Fibroblast of pulmonary artery (primary cell): ENCODE measurements around the gene CHCHD3.

ENCODE experiments used
- DNase-seq: peaks from one replicate; pipeline ENCODE4 v3.0.0-alpha.2; 2010; ENCODE audit warnings: low read depth
- H3K4me3 ChIP-seq: replicated peaks from 2 replicates; pipeline ENCODE4 v1.5.1; 2011; ENCODE audit warnings: low read depth, mild to moderate bottlenecking, control low read depth, low read length, moderate library complexity
- TF ChIP-seq, protein P1 (sequence below): IDR thresholded peaks from 2 replicates; pipeline ENCODE4 v1.5.1; 2011; ENCODE audit warnings: mild to moderate bottlenecking, control low read depth, low read length, inconsistent platforms; ENCODE audit errors: missing control alignments

The CHCHD3 gene

DNA sequence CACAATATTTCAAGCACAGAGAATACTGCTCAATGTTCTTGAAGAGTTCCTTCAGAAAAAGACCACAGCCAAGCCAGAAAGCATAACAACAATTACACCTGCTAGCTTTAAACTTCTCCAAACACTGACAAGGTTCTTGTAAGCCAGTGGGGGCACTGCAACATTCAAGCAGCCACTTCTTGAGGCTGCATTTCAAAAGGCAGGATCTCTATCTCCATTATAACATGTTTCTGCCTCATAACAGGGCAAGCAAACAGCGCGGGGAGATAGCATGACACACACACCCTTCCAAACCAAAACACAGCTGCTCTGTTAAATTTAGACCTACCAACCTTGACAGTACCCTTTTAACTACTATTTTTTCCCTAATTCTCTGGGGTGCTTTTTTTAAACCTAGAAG lies 30.8 kb downstream of the CHCHD3 start:
- DNase-seq = peak; percentile 41
- H3K4me3 ChIP-seq = no peak overlapping the region
- TF ChIP-seq, protein P1, sequence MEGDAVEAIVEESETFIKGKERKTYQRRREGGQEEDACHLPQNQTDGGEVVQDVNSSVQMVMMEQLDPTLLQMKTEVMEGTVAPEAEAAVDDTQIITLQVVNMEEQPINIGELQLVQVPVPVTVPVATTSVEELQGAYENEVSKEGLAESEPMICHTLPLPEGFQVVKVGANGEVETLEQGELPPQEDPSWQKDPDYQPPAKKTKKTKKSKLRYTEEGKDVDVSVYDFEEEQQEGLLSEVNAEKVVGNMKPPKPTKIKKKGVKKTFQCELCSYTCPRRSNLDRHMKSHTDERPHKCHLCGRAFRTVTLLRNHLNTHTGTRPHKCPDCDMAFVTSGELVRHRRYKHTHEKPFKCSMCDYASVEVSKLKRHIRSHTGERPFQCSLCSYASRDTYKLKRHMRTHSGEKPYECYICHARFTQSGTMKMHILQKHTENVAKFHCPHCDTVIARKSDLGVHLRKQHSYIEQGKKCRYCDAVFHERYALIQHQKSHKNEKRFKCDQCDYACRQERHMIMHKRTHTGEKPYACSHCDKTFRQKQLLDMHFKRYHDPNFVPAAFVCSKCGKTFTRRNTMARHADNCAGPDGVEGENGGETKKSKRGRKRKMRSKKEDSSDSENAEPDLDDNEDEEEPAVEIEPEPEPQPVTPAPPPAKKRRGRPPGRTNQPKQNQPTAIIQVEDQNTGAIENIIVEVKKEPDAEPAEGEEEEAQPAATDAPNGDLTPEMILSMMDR = peak; percentile 40

DNA sequence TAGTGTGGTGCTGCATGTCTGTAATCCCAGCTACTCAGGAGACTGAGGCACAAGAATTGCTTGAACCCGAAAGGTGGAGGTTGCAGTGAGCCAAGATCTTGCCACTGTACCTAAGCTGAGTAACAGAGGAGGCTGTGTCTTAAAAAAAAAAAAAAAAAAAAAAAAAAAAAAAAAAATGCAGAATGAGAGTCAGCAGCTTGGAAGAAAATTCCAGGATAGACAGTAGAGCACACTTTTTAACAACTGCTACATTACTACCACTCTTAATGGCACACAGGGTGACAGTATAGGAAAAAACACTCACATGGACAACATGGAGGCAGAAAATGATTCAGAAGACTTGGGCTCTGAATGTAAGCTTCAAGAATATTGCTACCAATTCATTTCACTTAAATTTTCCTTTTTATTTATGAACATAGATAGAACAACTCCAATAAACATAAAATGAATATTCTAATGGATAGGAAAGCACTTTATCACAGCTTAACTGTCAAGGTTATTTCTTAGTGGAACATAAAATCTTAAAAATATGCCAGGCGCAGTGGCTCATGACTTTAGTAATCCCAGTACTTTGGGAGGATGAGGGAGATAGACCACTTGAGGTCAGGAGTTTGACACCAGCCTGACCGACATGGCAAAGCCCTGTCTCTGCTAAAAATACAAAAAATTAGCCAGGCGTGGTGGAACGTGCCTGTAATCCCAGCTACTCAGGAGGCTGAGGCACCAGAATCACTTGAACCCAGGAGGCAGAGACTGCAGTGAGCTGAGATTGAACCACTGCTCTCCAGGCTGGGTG lies 31.5 kb downstream of the CHCHD3 start:
- TF ChIP-seq, protein P1 = no peak
- no peak overlapping the region for H3K4me3 ChIP-seq
- DNase-seq = no peak

DNA sequence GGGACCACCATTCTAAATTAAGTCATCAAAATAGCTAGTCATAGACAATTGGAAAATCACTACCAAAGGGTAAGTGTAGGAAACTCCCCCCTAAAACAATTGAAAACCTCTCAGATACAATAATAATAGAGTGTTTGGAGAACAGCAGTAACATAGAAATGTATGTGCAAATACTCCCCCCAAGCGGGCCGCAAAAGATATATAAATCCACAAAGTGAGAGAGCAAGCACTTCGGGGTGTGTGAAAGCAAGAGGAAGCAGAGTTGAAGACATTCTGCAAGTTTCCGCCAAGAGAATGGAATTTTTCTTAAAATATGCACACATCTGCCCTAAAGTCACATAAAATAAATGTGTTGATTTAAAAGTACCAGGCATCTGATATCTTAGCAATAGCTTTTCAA lies 33.3 kb downstream of the CHCHD3 start:
- TF ChIP-seq, protein P1 = no peak
- H3K4me3 ChIP-seq = no peak overlapping the region
- no peak for DNase-seq

DNA sequence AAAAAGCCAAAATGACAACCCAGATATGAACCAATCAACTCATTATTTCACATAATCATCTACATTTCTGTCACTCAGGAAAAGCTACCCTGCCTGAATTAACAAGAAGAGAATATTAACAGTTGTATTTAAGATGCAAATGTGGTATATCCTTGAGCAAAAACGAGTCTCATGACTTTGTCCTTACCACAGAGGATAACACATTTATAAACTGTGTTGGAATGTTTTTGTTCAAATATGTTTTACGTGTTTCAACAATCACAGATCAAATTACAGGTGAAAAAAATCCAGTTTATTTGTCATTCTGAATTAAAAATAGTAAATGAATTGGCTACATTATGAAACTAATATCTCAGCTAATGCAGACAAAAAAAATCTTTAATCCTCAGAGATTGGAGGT lies 34.6 kb downstream of the CHCHD3 start:
- no peak for DNase-seq
- TF ChIP-seq, protein P1 = no peak
- no peak overlapping the region for H3K4me3 ChIP-seq

DNA sequence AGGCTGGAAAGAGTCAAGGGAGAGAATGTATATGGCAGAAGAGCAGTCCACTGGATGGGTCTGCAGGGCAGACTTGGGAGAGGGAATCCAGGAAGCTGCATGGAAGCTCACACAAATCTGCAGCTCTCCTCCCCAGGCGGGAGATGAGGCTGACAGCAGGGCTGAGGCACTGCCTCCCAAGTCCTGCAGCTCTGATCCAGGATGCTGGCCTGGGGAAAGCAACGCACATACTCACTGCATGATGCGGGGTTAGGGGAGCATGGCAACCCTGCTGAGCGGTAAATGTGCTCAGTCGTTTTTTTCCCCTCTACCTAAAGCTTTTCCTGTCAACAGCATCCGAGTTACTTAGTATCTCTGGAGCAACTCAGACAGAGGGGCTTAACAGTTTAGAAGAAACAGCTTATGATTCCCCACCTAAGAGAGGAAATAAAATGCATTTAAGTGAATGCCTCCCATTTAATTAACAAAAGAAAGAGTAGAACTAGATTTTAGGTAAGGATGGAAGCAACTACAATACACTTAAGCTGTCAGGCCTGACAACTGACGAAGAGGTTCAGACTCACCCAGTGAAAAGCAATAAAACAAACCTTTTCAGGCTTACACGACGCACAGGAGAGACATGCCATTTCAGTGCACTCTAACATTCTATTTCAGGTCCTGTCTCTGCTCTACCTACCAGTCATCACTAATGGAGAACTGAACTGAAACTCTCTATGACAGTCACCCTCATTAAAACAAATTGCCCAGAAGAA lies 37.0 kb downstream of the CHCHD3 start:
- TF ChIP-seq, protein P1 = no peak
- no peak overlapping the region for H3K4me3 ChIP-seq
- DNase-seq = no peak

DNA sequence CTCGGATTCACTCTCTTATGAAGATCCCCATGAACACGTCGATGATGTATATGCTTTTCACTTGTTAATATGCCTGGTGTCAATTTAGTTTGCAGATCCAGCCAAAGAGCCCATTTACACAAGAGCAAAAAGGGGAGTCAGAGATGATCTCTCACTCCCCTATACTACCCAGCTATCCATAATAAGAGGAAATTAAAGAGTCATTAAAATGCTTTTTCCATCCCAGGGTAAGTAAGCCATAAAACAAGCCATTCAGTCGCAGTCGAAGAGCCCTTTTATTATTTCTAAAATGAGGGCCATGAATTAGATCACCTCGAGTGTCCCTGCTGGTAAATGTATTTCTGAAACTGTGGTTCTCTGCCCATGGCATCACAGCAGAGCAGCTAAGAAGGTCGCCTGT lies 41.2 kb downstream of the CHCHD3 start:
- TF ChIP-seq, protein P1 = no peak
- H3K4me3 ChIP-seq = no peak overlapping the region
- no peak for DNase-seq
